OCI-LY7 (cell line): ENCODE data around the gene RPLP1. TPM values are rescaled to one million over a fixed set of nuclear protein-coding genes. Genes with fewer than 3 reads are reported as not detected.
A peak's percentile ranks its signal among the peaks of the same experiment; 100 is the strongest.

ENCODE experiments used
- BruUV-seq: library from RNA; stranded (reverse); fragments of 400-500 nt; replicated peaks from 2 replicates; lab custom pipeline; 2021; lab: Mats Ljungman, UMichigan
- CTCF ChIA-PET: fragments of 300-600 bp; sonication (Branson Sonifier 250); formaldehyde crosslinking; loops from one replicate; lab custom pipeline; 2022; ENCODE audit warnings: antibody characterized with exemption; ENCODE audit not compliant: unreplicated experiment; lab: Charles Lee
- POLR2A ChIA-PET: fragments of 300-600 bp; sonication (Branson Sonifier 250); formaldehyde crosslinking; loops from one replicate; lab custom pipeline; 2022; ENCODE audit warnings: antibody characterized with exemption; lab: Charles Lee
- DNase-seq: peaks from one replicate; pipeline ENCODE4 v3.0.0-alpha.2; 2015; ENCODE audit warnings: low spot score
- H2AFZ ChIP-seq: fragments of 200-600 bp; sonication (generic), shearing (Covaris generic); 2 replicates; pipeline ENCODE4 v1.6.1; 2014; ENCODE audit warnings: mild to moderate bottlenecking, antibody characterized with exemption, low read length, moderate library complexity
- H3K27ac ChIP-seq: fragments of 200-600 bp; sonication (generic); 2 replicates; pipeline ENCODE4 v1.5.1; 2014; ENCODE audit warnings: mixed run types, low read depth, mild to moderate bottlenecking, moderate library complexity, low read length, inconsistent platforms; ENCODE audit not compliant: poor library complexity, severe bottlenecking
- H3K36me3 ChIP-seq: fragments of 200-600 bp; sonication (generic); 2 replicates; pipeline ENCODE4 v1.6.1; 2014; ENCODE audit warnings: mild to moderate bottlenecking, antibody characterized with exemption, low read length, moderate library complexity, mixed read lengths; ENCODE audit not compliant: insufficient read depth
- H3K4me1 ChIP-seq: fragments of 200-600 bp; sonication (generic); 2 replicates; pipeline ENCODE4 v1.5.1; 2014; ENCODE audit warnings: mild to moderate bottlenecking, low read length; ENCODE audit not compliant: insufficient read depth, poor library complexity, severe bottlenecking
- H3K4me2 ChIP-seq: fragments of 200-600 bp; sonication (generic); 2 replicates; pipeline ENCODE4 v1.6.1; 2014; ENCODE audit warnings: mild to moderate bottlenecking, low read length
- H3K4me3 ChIP-seq: fragments of 200-600 bp; sonication (generic); 2 replicates; pipeline ENCODE4 v1.5.1; 2014; ENCODE audit warnings: mild to moderate bottlenecking, low read depth, low read length; ENCODE audit not compliant: poor library complexity, severe bottlenecking
- H3K79me2 ChIP-seq: fragments of 200-600 bp; sonication (generic); 2 replicates; pipeline ENCODE4 v1.6.1; 2016; ENCODE audit warnings: low read depth, mild to moderate bottlenecking, low read length, moderate library complexity, mixed read lengths; ENCODE audit not compliant: insufficient read depth
- H3K9me2 ChIP-seq: fragments of 200-600 bp; sonication (generic); 2 replicates; pipeline ENCODE4 v1.6.1; 2016; ENCODE audit warnings: mild to moderate bottlenecking, low read length, mixed read lengths; ENCODE audit not compliant: insufficient read depth
- H3K9me3 ChIP-seq: fragments of 200-600 bp; sonication (generic); 2 replicates; pipeline ENCODE4 v1.6.1; 2014; ENCODE audit warnings: mild to moderate bottlenecking, mixed run types, low read length, mixed read lengths
- H4K20me1 ChIP-seq: fragments of 200-600 bp; sonication (generic); 2 replicates; pipeline ENCODE4 v1.6.1; 2014; ENCODE audit warnings: mild to moderate bottlenecking, antibody characterized with exemption, low read length, moderate library complexity, mixed read lengths; ENCODE audit not compliant: insufficient read depth
- CTCF ChIP-seq: fragments of 200-600 bp; sonication (generic); conservative IDR thresholded peaks from 2 replicates; pipeline ENCODE4 v1.5.1; 2014; ENCODE audit warnings: mild to moderate bottlenecking, antibody characterized with exemption, low read length, moderate library complexity, mixed read lengths
- EZH2phosphoT487 ChIP-seq: fragments of 200-600 bp; sonication (generic); IDR thresholded peaks from 2 replicates; pipeline ENCODE4 v1.6.1; 2018; ENCODE audit warnings: low read depth, borderline replicate concordance, mild to moderate bottlenecking, mixed run types, antibody characterized with exemption, low read length, moderate library complexity, mixed read lengths
- intact Hi-C: fragments of 100-400 bp; cut with micrococcal nuclease; formaldehyde crosslinking; loops from one replicate; pipeline ENCODE4 v1.10.0; 2022; ENCODE audit not compliant: unreplicated experiment
- total RNA-seq, 2 experiments: library from RNA; depleted of rRNA in 1 of 2; stranded (reverse); fragments of >200 nt in 1 of 2; shearing (Covaris generic) in 1 of 2; gene quantifications; 2 replicates each; pipeline ENCODE4 v1.2.3, GENCODE V29; 2014 to 2022

Gene RPLP1
- total RNA-seq, 2 experiments from 2014 or later: 889 to 2,251 TPM

- CTCF ChIA-PET: interaction anchor here (0.9 to 1.9 kb wide), 6 partner anchors 9 to 1042 kb away, joined by 4 to 12 read pairs (median 6); partner anchors contain the start of genes GLCE and RPLP1
- no TSS peak for BruUV-seq
- intact Hi-C loops: no loop called here
Measured at GRCh38 chr15:69462493-69463181, 10.0 kb downstream of the RPLP1 start.

GRCh38 chr15:69463182-69463756, 10.7 kb downstream of the RPLP1 start:
- TSS peak; percentile 63 for BruUV-seq
- Histone ChIP-seq H3K9me3 (no peaks in the 10 kb centered on the region), H3K4me1 (peaks cover 14% of the 10 kb centered on the region), H3K79me2 (no peaks in the 10 kb centered on the region), H3K36me3 (peaks cover 2% of the 10 kb centered on the region; the same call in 1 of the 2 replicates), H2AFZ (peak overlapping the region; percentile 99), H3K4me3 (peak overlapping the region; percentile 69), H3K9me2 (no peaks in the 10 kb centered on the region), H3K4me2 (peak overlapping the region; percentile 84), H4K20me1 (no peaks in the 10 kb centered on the region), H3K27ac (peak overlapping the region; percentile 43)
- intact Hi-C loops: no loop called here
- no peak for TF ChIP-seq CTCF
- no peak for TF ChIP-seq EZH2phosphoT487
- POLR2A ChIA-PET: interaction anchor here (1.0 to 2.4 kb wide), 6 partner anchors 10 to 1042 kb away, joined by 3 to 67 read pairs (median 4); partner anchors contain the start of gene RPLP1
- no peak for DNase-seq
- CTCF ChIA-PET: interaction anchor here (0.9 to 1.9 kb wide), 6 partner anchors 10 to 1041 kb away, joined by 4 to 12 read pairs (median 6); partner anchors contain the start of genes GLCE and RPLP1

More at GRCh38 chr15:69462493-69463181, 10.0 kb downstream of the RPLP1 start:
- H3K79me2 ChIP-seq: no peaks in the 10 kb centered on the region
- H4K20me1 ChIP-seq: 0 out of 2 replicates have a peak, but pooled peaks cover 2% of the 10 kb centered on the region
- POLR2A ChIA-PET: interaction anchor here (1.0 to 2.4 kb wide), 6 partner anchors 9 to 1042 kb away, joined by 3 to 67 read pairs (median 4); partner anchors contain the start of gene RPLP1
- H3K4me3 ChIP-seq: peak overlapping the region; percentile 69
- H3K36me3 ChIP-seq: peaks cover 6% of the 10 kb centered on the region
- peak; percentile 82 for TF ChIP-seq CTCF
- no peak for TF ChIP-seq EZH2phosphoT487
- no peaks in the 10 kb centered on the region for H3K9me3 ChIP-seq
- H3K4me2 ChIP-seq: peak overlapping the region; percentile 84
- H3K4me1 ChIP-seq: peaks cover 14% of the 10 kb centered on the region
- peak overlapping the region; percentile 99 for H2AFZ ChIP-seq
- no peaks in the 10 kb centered on the region for H3K9me2 ChIP-seq
- peak overlapping the region; percentile 43 for H3K27ac ChIP-seq
- peak; percentile 95 for DNase-seq
